ENCODE data around the gene WDR12.
A peak's percentile ranks its signal among the peaks of the same experiment; 100 is the strongest.
"Not testable (repeated sequence)": the region's sequence is repeated elsewhere in the genome, so short reads cannot be mapped to it uniquely, and the experiment has no call there.

WDR12 gene

DNA sequence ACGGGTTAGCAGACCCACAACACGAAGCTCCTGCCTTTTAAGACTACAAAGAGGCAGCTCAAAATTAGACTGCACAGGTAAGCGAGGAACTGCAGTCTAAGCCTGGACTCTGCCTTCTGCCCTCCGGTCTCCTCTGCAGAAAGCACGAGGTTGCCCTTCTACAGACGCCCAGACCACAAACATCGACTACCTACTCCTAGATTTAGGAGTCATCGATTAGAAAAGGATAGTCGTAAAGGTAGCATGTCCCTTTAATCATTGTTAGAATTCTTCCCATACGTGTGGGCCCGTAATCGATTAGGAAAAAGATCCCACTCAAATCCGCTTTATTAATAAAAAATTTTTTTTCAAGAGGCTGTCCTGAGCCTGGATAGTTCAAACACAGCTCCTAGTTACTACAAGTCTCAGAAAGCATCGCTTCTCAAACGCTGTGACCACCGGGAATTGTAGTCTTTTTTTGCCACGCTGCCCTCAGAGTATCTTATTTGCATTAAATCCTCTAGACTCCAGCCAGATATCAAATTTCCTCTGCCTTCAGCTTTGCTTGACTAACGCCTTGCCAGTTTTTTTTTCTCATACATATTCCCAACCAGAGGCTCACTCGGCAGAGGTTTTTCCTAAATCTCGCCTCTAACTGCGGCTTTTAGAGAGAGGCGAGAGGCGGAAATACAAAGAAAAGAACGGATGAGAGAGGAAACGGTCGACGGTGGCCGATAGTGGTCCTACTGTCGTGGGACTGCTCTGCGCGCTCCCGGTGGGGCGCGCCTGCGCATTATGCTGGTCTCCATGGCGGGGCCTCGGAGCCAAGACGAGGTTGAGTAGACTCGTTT is at the start of gene WDR12, which contains the start of gene CARF:
Gene WDR12, minus strand, starts transcription at position 162 of the 830 bp plus-strand sequence. CDS start 197 bp downstream, outside the sequence.
Gene CARF, plus strand, starts transcription at position 764 of the 830 bp plus-strand sequence. CDS start 29,628 bp downstream, outside the sequence.
- no peaks in the 10 kb centered on the region for H3K27me3 Mint-ChIP-seq
- peak within 1 kb of the TSS; percentile 98 for H3K4me3 Mint-ChIP-seq
- no peaks in the 10 kb centered on the region for H3K9me3 Mint-ChIP-seq (ENCODE audit: low read depth)
- H3K27ac Mint-ChIP-seq, result peak within 1 kb of the TSS; percentile 99
- peaks cover 34% of the 10 kb centered on the region for H3K4me1 Mint-ChIP-seq (ENCODE audit: low read depth)
- no peaks in the 10 kb centered on the region for H3K36me3 Mint-ChIP-seq

DNA sequence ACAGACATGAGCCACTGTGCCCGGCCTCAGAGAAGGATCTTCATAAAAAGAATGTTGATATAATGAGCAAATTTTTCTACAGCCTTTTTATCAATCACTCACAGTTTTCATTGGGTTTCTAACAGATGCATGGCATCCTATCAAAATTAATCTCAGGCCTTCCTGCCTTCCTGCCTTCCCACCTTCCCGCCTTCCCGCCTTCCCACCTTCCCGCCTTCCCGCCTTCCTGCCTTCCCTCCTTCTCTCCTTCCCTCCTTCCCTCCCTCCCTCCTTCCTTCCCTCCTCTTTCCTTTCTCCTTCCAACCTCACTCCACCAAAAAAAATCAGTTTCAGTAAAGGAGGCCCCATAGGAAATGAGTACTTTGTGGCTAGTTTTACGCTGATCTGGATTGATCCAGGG is 49.1 kb upstream of the WDR12 start:
- Mint-ChIP-seq H3K4me3 (no peak overlapping the region), H3K4me1 (ENCODE audit: low read depth) (no peaks in the 10 kb centered on the region), H3K9me3 (ENCODE audit: low read depth) (no peaks in the 10 kb centered on the region), H3K27ac (no peak overlapping the region), H3K36me3 (peaks cover 9% of the 10 kb centered on the region), H3K27me3 (no peaks in the 10 kb centered on the region)

DNA sequence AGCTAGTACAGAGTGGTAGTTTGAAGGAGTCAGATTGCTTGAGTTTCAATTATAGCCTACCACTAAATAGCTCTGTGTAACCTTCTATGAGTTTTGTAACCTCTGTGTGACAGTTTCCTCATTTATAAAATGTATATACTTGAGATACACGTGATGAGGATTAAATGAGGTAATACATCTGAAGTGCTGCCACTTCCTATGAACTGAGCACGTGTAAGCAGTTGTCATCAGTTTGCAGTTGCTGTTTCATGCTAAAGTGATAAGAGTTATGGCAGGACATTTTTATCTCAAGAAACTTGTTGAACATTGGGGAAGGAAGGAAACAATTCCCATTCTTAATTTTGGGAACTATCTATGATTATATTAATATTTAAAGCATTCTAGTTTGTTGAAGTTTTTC is 39.1 kb upstream of the WDR12 start:
- H3K9me3 Mint-ChIP-seq (ENCODE audit: low read depth), result peaks cover under 1% of the 10 kb centered on the region
- H3K4me1 Mint-ChIP-seq (ENCODE audit: low read depth), result peaks cover 1% of the 10 kb centered on the region
- H3K36me3 Mint-ChIP-seq, result peaks cover 24% of the 10 kb centered on the region
- H3K27ac Mint-ChIP-seq, result no peak overlapping the region
- no peak overlapping the region for H3K4me3 Mint-ChIP-seq
- H3K27me3 Mint-ChIP-seq, result no peaks in the 10 kb centered on the region

- H3K27me3 Mint-ChIP-seq; H3K4me1 Mint-ChIP-seq (ENCODE audit: low read depth); H3K27ac Mint-ChIP-seq; H3K9me3 Mint-ChIP-seq (ENCODE audit: low read depth); H3K4me3 Mint-ChIP-seq: not testable (repeated sequence)
- peaks cover 36% of the 10 kb centered on the region for H3K36me3 Mint-ChIP-seq
Observed at GRCh38 chr2:202949333-202949732, 37.9 kb upstream of the WDR12 start.

DNA sequence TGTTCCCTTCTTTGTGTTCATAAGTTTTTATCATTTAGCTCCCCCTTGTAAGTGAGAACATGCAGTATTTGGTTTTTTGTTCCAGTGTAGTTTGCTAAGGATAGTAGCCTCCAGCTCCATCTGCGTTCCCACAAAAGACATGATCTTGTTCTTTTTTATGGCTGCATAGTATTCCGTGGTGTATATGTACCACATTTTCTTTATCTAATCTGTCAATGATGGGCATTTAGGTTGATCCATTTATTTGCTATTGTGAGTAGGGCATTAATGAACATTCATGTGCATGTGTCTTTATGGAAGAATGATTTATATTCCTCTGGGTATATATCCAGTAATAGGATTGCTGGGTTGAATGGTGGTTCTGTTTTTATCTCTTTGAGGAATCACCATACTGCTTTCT is 34.0 kb upstream of the WDR12 start:
- peaks cover 4% of the 10 kb centered on the region for H3K9me3 Mint-ChIP-seq (ENCODE audit: low read depth)
- H3K27me3 Mint-ChIP-seq, result no peaks in the 10 kb centered on the region
- H3K4me1 Mint-ChIP-seq (ENCODE audit: low read depth), result peaks cover 1% of the 10 kb centered on the region
- H3K4me3 Mint-ChIP-seq, result no peak overlapping the region
- H3K36me3 Mint-ChIP-seq, result peaks cover 37% of the 10 kb centered on the region
- H3K27ac Mint-ChIP-seq, result no peak overlapping the region

- Mint-ChIP-seq H3K27me3 (no peaks in the 10 kb centered on the region), H3K9me3 (ENCODE audit: low read depth) (peaks cover 4% of the 10 kb centered on the region), H3K4me1 (ENCODE audit: low read depth) (no peaks in the 10 kb centered on the region), H3K36me3 (peaks cover 37% of the 10 kb centered on the region), H3K4me3 (no peak overlapping the region), H3K27ac (no peak overlapping the region)
Observed at GRCh38 chr2:202944816-202945215, 33.3 kb upstream of the WDR12 start.

GRCh38 chr2:202944408-202944807 is 32.9 kb upstream of the WDR12 start:
- Mint-ChIP-seq H3K4me3 (no peak overlapping the region), H3K27me3 (no peaks in the 10 kb centered on the region), H3K36me3 (peaks cover 37% of the 10 kb centered on the region), H3K27ac (no peak overlapping the region), H3K4me1 (ENCODE audit: low read depth) (no peaks in the 10 kb centered on the region), H3K9me3 (ENCODE audit: low read depth) (peaks cover 4% of the 10 kb centered on the region)

- Mint-ChIP-seq H3K4me3 (no peak overlapping the region), H3K4me1 (ENCODE audit: low read depth) (no peaks in the 10 kb centered on the region), H3K27me3 (no peaks in the 10 kb centered on the region), H3K9me3 (ENCODE audit: low read depth) (peaks cover 4% of the 10 kb centered on the region), H3K27ac (no peak overlapping the region), H3K36me3 (peaks cover 34% of the 10 kb centered on the region)
Observed at GRCh38 chr2:202941771-202942170, 30.3 kb upstream of the WDR12 start.

GRCh38 chr2:202938960-202939359 is 27.5 kb upstream of the WDR12 start:
- H3K36me3 Mint-ChIP-seq, result peaks cover 15% of the 10 kb centered on the region
- H3K4me1 Mint-ChIP-seq (ENCODE audit: low read depth), result no peaks in the 10 kb centered on the region
- no peaks in the 10 kb centered on the region for H3K9me3 Mint-ChIP-seq (ENCODE audit: low read depth)
- H3K27me3 Mint-ChIP-seq, result no peaks in the 10 kb centered on the region
- no peak overlapping the region for H3K4me3 Mint-ChIP-seq
- no peak overlapping the region for H3K27ac Mint-ChIP-seq

DNA sequence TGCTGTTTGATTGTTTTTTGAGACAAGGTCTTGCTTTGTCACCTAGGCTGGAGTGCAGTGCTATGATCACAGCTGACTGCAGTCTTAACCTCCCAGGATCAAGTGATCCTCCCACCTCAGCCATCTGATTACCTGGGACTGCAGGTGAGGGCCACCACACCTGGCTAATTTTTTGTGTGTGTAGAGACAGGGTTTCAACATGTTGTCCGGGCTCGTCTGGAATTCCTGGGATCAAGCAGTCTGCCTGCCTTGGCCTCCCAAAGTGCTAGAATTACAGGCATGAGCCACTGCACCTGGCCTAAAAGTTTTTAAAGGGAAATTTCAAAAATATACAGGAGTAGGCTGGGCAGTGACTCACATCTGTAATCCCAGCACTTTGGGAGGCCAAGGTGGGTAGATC is 23.0 kb upstream of the WDR12 start:
- no peak overlapping the region for H3K4me3 Mint-ChIP-seq
- H3K36me3 Mint-ChIP-seq, result peaks cover 22% of the 10 kb centered on the region

GRCh38 chr2:202933958-202934357 is 22.5 kb upstream of the WDR12 start:
- peaks cover 2% of the 10 kb centered on the region for H3K4me1 Mint-ChIP-seq (ENCODE audit: low read depth)
- no peak overlapping the region for H3K4me3 Mint-ChIP-seq
- peaks cover 21% of the 10 kb centered on the region for H3K36me3 Mint-ChIP-seq
- no peaks in the 10 kb centered on the region for H3K27me3 Mint-ChIP-seq
- H3K9me3 Mint-ChIP-seq (ENCODE audit: low read depth), result no peaks in the 10 kb centered on the region
- no peak overlapping the region for H3K27ac Mint-ChIP-seq

More for the DNA sequence above, 23.0 kb upstream of the WDR12 start:
- no peaks in the 10 kb centered on the region for H3K9me3 Mint-ChIP-seq (ENCODE audit: low read depth)
- no peak overlapping the region for H3K27ac Mint-ChIP-seq
- peaks cover under 1% of the 10 kb centered on the region for H3K4me1 Mint-ChIP-seq (ENCODE audit: low read depth)
- H3K27me3 Mint-ChIP-seq, result no peaks in the 10 kb centered on the region

DNA sequence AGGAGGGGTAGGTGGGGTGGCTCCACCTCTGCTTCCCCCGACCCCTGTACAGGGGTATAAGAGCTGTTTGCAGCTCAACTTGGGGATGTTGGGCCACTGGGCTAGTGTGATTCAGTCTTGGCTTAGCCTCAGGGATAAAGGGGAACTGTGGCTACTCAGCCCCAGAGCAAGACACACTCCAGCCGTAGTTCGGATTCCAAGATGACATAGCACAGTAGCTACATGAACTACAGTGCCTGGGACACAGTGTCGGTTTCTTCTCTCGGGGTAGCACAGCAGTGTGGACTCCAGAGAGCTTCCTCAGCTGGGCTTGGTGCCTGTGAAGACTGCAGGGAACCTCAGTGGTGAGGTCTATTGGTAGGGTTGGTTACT is 21.7 kb upstream of the WDR12 start:
- no peaks in the 10 kb centered on the region for H3K27me3 Mint-ChIP-seq
- no peak overlapping the region for H3K27ac Mint-ChIP-seq
- H3K4me3 Mint-ChIP-seq, result no peak overlapping the region
- H3K4me1 Mint-ChIP-seq (ENCODE audit: low read depth), result peaks cover 2% of the 10 kb centered on the region
- no peaks in the 10 kb centered on the region for H3K9me3 Mint-ChIP-seq (ENCODE audit: low read depth)
- peaks cover 23% of the 10 kb centered on the region for H3K36me3 Mint-ChIP-seq

DNA sequence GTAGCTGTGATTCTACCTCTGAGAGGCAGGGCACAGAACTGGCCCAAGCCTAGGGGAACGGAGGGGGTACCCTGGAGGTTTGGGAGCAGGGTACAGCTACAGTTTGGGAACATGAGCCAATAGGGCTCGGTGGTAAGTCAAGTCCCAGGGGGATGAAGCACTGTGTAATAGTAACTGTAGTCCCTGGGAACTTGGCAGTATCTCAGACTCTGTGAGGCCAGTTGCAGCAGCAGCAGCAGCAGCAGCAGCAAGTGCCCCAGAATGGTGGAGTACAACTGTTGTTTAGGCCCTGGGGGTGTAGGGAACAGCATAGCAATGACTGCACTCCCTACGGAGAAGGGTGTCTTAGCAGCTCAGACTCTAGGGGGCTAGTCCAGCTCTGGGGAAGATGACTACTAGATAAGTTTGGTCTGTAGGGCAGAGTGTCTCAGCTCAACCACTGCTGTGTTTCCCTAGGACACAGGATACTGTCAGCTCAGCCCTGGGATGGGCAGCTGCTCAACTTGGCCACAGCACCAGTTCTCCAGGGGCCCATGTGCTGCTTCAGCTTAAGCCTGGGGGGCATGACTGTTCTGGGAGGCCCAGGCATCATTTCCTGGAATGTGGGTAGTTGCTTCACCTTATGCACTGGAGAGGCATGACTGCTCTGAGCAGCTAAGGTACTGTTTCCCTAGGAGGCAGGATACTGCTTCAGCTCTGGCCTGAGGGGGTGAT is 21.1 kb upstream of the WDR12 start:
- no peaks in the 10 kb centered on the region for H3K27me3 Mint-ChIP-seq
- peaks cover 2% of the 10 kb centered on the region for H3K4me1 Mint-ChIP-seq (ENCODE audit: low read depth)
- H3K27ac Mint-ChIP-seq, result no peak overlapping the region
- no peaks in the 10 kb centered on the region for H3K9me3 Mint-ChIP-seq (ENCODE audit: low read depth)
- no peak overlapping the region for H3K4me3 Mint-ChIP-seq
- H3K36me3 Mint-ChIP-seq, result peaks cover 25% of the 10 kb centered on the region

- Mint-ChIP-seq H3K27ac (no peak overlapping the region), H3K9me3 (ENCODE audit: low read depth) (no peaks in the 10 kb centered on the region), H3K4me1 (ENCODE audit: low read depth) (no peaks in the 10 kb centered on the region), H3K27me3 (no peaks in the 10 kb centered on the region), H3K4me3 (no peak overlapping the region), H3K36me3 (peaks cover 8% of the 10 kb centered on the region)
Observed at GRCh38 chr2:202918860-202919259, 7.4 kb upstream of the WDR12 start.

- H3K4me3 Mint-ChIP-seq, result peak overlapping the region; percentile 98
- not testable (repeated sequence) for H3K9me3 Mint-ChIP-seq (ENCODE audit: low read depth); H3K27me3 Mint-ChIP-seq; H3K36me3 Mint-ChIP-seq
- H3K4me1 Mint-ChIP-seq (ENCODE audit: low read depth), result peaks cover 32% of the 10 kb centered on the region
- peak overlapping the region; percentile 99 for H3K27ac Mint-ChIP-seq
Observed at GRCh38 chr2:202912342-202913201, 1.1 kb upstream of the WDR12 start.

All from activated naive CD8-positive, alpha-beta T cell (primary cell).